PFSK-1 (cell line): ENCODE results near the gene OR11H6.

Experiments used
- FOXP2 ChIP-seq: optimal IDR thresholded peaks from 2 replicates; pipeline ENCODE3; 2011; ENCODE audit warnings: borderline replicate concordance, control low read depth, inconsistent platforms; ENCODE audit not compliant: insufficient read depth; ENCODE audit errors: extremely low read length, extremely low read depth
- POLR2AphosphoS5 ChIP-seq: IDR thresholded peaks from 2 replicates; pipeline ENCODE4 v1.6.1; 2012; ENCODE audit warnings: low read depth, mild to moderate bottlenecking, control low read depth, low read length, moderate library complexity
- REST ChIP-seq, 2 experiments: IDR thresholded peaks; 2 replicates each; pipeline versions ENCODE4 v1.6.1 to v1.8.0; 2011 to 2012; ENCODE audit warnings: low read depth in 2 of 2, low read length in 2 of 2, control low read depth in 1 of 2, inconsistent platforms in 1 of 2, mild to moderate bottlenecking in 1 of 2, moderate library complexity in 1 of 2; ENCODE audit not compliant: insufficient read depth in 1 of 2
- SIN3A ChIP-seq: IDR thresholded peaks from 2 replicates; pipeline ENCODE4 v1.6.1; 2012; ENCODE audit warnings: mild to moderate bottlenecking, low read length, moderate library complexity, borderline replicate concordance; ENCODE audit not compliant: insufficient read depth
- TAF1 ChIP-seq: IDR thresholded peaks from 2 replicates; pipeline ENCODE4 v1.6.1; 2012; ENCODE audit warnings: low read length, control low read depth, borderline replicate concordance; ENCODE audit not compliant: insufficient read depth

OR11H6 gene

GRCh38 chr14:20215196-20215595 lies 8.3 kb upstream of the OR11H6 start:
- TF ChIP-seq SIN3A, result no peak
- TF ChIP-seq POLR2AphosphoS5, result no peak
- TF ChIP-seq TAF1, result no peak
- TF ChIP-seq REST (IDR thresholded peaks at IDR 0.05; ENCODE audit: insufficient read depth in 1 of 2, low read depth in 2 of 2, low read length in 2 of 2), result no peak
- no peak for TF ChIP-seq FOXP2

- TF ChIP-seq TAF1 (no peak), FOXP2 (no peak), REST (IDR thresholded peaks at IDR 0.05; ENCODE audit: insufficient read depth in 1 of 2, low read depth in 2 of 2, low read length in 2 of 2) (no peak), SIN3A (no peak)
Measured at GRCh38 chr14:20219033-20219432, 4.5 kb upstream of the OR11H6 start.

- no peak for TF ChIP-seq REST (IDR thresholded peaks at IDR 0.05; ENCODE audit: insufficient read depth in 1 of 2, low read depth in 2 of 2, low read length in 2 of 2)
- no peak for TF ChIP-seq FOXP2
- no peak for TF ChIP-seq SIN3A
- TF ChIP-seq POLR2AphosphoS5, result no peak
Measured at GRCh38 chr14:20228681-20229080, 5.2 kb downstream of the OR11H6 start, which contains the start of gene OR11H7. OR11H7 (plus strand) TSS chr14:20228981.

- TF ChIP-seq SIN3A (no peak), TAF1 (no peak), REST (IDR thresholded peaks at IDR 0.05; ENCODE audit: insufficient read depth in 1 of 2, low read depth in 2 of 2, low read length in 2 of 2) (no peak), POLR2AphosphoS5 (no peak), FOXP2 (no peak)
Measured at GRCh38 chr14:20247646-20248246, 24.2 kb downstream of the OR11H6 start.

- TF ChIP-seq POLR2AphosphoS5 (no peak), TAF1 (no peak), FOXP2 (no peak), REST (IDR thresholded peaks at IDR 0.05; ENCODE audit: insufficient read depth in 1 of 2, low read depth in 2 of 2, low read length in 2 of 2) (peak in 1 of 2 experiments; percentile 35; a peak in 1 of 4 replicates)
Measured at GRCh38 chr14:20262642-20263128, 39.2 kb downstream of the OR11H6 start.
